CD4-positive, alpha-beta T cell treated with Interleukin-12 subunit alpha and Interleukin-12 subunit beta, for 1 hour (primary cell): ENCODE data around the gene MOGAT2.

Experiments used
- DNase-seq: peaks from one replicate; pipeline ENCODE4 v3.0.0-alpha.2; 2020

Gene MOGAT2

DNA sequence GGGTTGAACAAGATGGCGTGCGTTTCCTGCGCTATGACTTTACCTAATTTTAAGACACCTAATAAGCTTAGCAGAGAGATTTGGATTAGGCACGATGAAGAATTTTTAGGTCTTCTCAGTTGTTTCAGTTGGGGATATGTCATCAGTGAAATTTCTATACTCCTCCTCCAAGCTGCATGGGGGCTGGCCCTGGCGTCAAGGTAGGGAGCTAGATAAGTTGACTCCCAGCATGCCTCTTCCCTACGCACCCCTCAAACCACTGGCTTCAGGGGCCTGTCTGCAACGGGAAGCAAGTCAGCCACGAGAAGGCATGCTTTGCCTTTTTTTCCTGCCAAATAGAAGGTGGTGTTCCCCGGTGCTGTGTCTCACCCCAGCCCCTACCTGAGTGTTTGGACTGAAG is 64.2 kb downstream of the MOGAT2 start:
- DNase-seq, result no peak
